ENCODE data around the gene GLOD4. TPM values are rescaled to one million over a fixed set of nuclear protein-coding genes. Genes with fewer than 3 reads are reported as not detected.

Gene GLOD4
- total and polyA plus RNA-seq, 7 experiments from 2014 or later = 60.1 to 102 (median 78.9) TPM

GRCh38 chr17:731644-732066, 50.4 kb downstream of the GLOD4 start:
- H3K27ac ChIP-seq (ENCODE audit: low read depth, low read length) = peak overlapping the region; percentile 29
- ChIA-PET POLR2A (no interaction called here), CTCF (no interaction called here)
- ATAC-seq (peak; percentile 12), DNase-seq (no peak)
- intact Hi-C loops (cut with micrococcal nuclease) = loop anchor here (1.0 to 5.0 kb wide), 4 partner anchors 17 to 246 kb away; partner anchors contain the start of genes GEMIN4 (in 2 of the 2), VPS53 (in 2 of the 2) and NXN (in 1 of the 2)
- Mint-ChIP-seq H3K9me3 (no peaks in the 10 kb centered on the region), H3K36me3 (peaks cover 0 to 11% (median 0%) of the 10 kb centered on the region in 5 donors), H3K27ac (peak overlapping the region in 1 of 9 donors; percentile 58), H3K4me3 (peak overlapping the region; percentile 10 to 84 (median 66)), H3K4me1 (peaks cover 0 to 35% (median 6%) of the 10 kb centered on the region in 7 donors), H3K27me3 (peaks cover 3 to 13% (median 4%) of the 10 kb centered on the region in 5 donors)
- no peaks in the 10 kb centered on the region for H3K9me3 ChIP-seq (ENCODE audit: control insufficient read depth in 2 of 3, low read length in 3 of 3)
- no peaks in the 10 kb centered on the region for H3K36me3 ChIP-seq (ENCODE audit: control insufficient read depth in 2 of 3, insufficient read depth in 3 of 3, low read length in 3 of 3)
- no peaks in the 10 kb centered on the region for H3K27me3 ChIP-seq (ENCODE audit: control insufficient read depth in 2 of 2, insufficient read depth in 2 of 2, low read length in 2 of 2)
- peak overlapping the region; percentile 41 for H3K4me3 ChIP-seq (ENCODE audit: low read length)
- H3K4me1 ChIP-seq (ENCODE audit: control insufficient read depth in 2 of 2, insufficient read depth in 2 of 2, low read length in 2 of 2) = peaks cover 4 to 9% of the 10 kb centered on the region in 2 donors

GRCh38 chr17:728911-729310, 53.2 kb downstream of the GLOD4 start:
- Mint-ChIP-seq H3K27ac (no peak overlapping the region), H3K9me3 (peaks cover 0 to 3% (median 0%) of the 10 kb centered on the region in 11 donors), H3K4me3 (no peak overlapping the region), H3K4me1 (peaks cover 0 to 24% (median 6%) of the 10 kb centered on the region in 7 donors), H3K36me3 (peaks cover 0 to 4% (median 0%) of the 10 kb centered on the region in 5 donors), H3K27me3 (peaks cover 3 to 11% (median 4%) of the 10 kb centered on the region in 5 donors)
- CTCF ChIA-PET = interaction anchor here (0.6 kb wide), 1 partner anchor 54 kb away, joined by 3 read pairs; no protein-coding TSS in a partner anchor
- H3K27me3 ChIP-seq (ENCODE audit: control insufficient read depth in 2 of 2, insufficient read depth in 2 of 2, low read length in 2 of 2) = no peaks in the 10 kb centered on the region
- intact Hi-C loops (cut with micrococcal nuclease) = no loop called here
- no peaks in the 10 kb centered on the region for H3K36me3 ChIP-seq (ENCODE audit: control insufficient read depth in 2 of 3, insufficient read depth in 3 of 3, low read length in 3 of 3)
- no peaks in the 10 kb centered on the region for H3K9me3 ChIP-seq (ENCODE audit: control insufficient read depth in 2 of 3, low read length in 3 of 3)
- H3K4me3 ChIP-seq (ENCODE audit: low read length) = no peak overlapping the region
- POLR2A ChIA-PET = no interaction called here
- DNase-seq (no peak), ATAC-seq (no peak)
- H3K27ac ChIP-seq (ENCODE audit: low read depth, low read length) = no peak overlapping the region
- H3K4me1 ChIP-seq (ENCODE audit: control insufficient read depth in 2 of 2, insufficient read depth in 2 of 2, low read length in 2 of 2) = peaks cover 4 to 9% of the 10 kb centered on the region in 2 donors

- ChIA-PET CTCF (no interaction called here), POLR2A (interaction anchor here (0.7 kb wide), 1 partner anchor 10 kb away, joined by 3 read pairs; no protein-coding TSS in a partner anchor)
- H3K9me3 Mint-ChIP-seq = peaks cover 0 to 3% (median 0%) of the 10 kb centered on the region in 11 donors
- intact Hi-C loops (cut with micrococcal nuclease) = no loop called here
- no peaks in the 10 kb centered on the region for H3K36me3 ChIP-seq (ENCODE audit: control insufficient read depth in 2 of 3, insufficient read depth in 3 of 3, low read length in 3 of 3)
- H3K4me1 Mint-ChIP-seq = peaks cover 0 to 11% (median 0%) of the 10 kb centered on the region in 7 donors
- H3K4me3 Mint-ChIP-seq = no peak overlapping the region
- H3K36me3 Mint-ChIP-seq = peaks cover 0 to 1% (median 0%) of the 10 kb centered on the region in 5 donors
- H3K4me1 ChIP-seq (ENCODE audit: control insufficient read depth in 2 of 2, insufficient read depth in 2 of 2, low read length in 2 of 2) = no peaks in the 10 kb centered on the region
- H3K27me3 ChIP-seq (ENCODE audit: control insufficient read depth in 2 of 2, insufficient read depth in 2 of 2, low read length in 2 of 2) = no peaks in the 10 kb centered on the region
- no peaks in the 10 kb centered on the region for H3K9me3 ChIP-seq (ENCODE audit: control insufficient read depth in 2 of 3, low read length in 3 of 3)
- H3K27ac ChIP-seq (ENCODE audit: low read depth, low read length) = no peak overlapping the region
- ATAC-seq (no peak), DNase-seq (no peak)
- peaks cover 3 to 7% (median 4%) of the 10 kb centered on the region in 5 donors for H3K27me3 Mint-ChIP-seq
- H3K4me3 ChIP-seq (ENCODE audit: low read length) = no peak overlapping the region
- no peak overlapping the region for H3K27ac Mint-ChIP-seq
Measured at GRCh38 chr17:726271-726919, 55.7 kb downstream of the GLOD4 start.

GRCh38 chr17:725746-726145, 56.3 kb downstream of the GLOD4 start:
- Histone ChIP-seq H3K27me3 (ENCODE audit: control insufficient read depth in 2 of 2, insufficient read depth in 2 of 2, low read length in 2 of 2) (no peaks in the 10 kb centered on the region), H3K4me3 (ENCODE audit: low read length) (no peak overlapping the region), H3K9me3 (ENCODE audit: control insufficient read depth in 2 of 3, low read length in 3 of 3) (no peaks in the 10 kb centered on the region), H3K4me1 (ENCODE audit: control insufficient read depth in 2 of 2, insufficient read depth in 2 of 2, low read length in 2 of 2) (no peaks in the 10 kb centered on the region), H3K36me3 (ENCODE audit: control insufficient read depth in 2 of 3, insufficient read depth in 3 of 3, low read length in 3 of 3) (no peaks in the 10 kb centered on the region), H3K27ac (ENCODE audit: low read depth, low read length) (no peak overlapping the region)
- DNase-seq (no peak), ATAC-seq (no peak)
- H3K4me3 Mint-ChIP-seq = no peak overlapping the region
- POLR2A ChIA-PET = no interaction called here
- H3K4me1 Mint-ChIP-seq = peaks cover 0 to 5% (median 0%) of the 10 kb centered on the region in 7 donors
- intact Hi-C loops (cut with micrococcal nuclease) = no loop called here
- H3K9me3 Mint-ChIP-seq = peaks cover 0 to 3% (median 0%) of the 10 kb centered on the region in 11 donors
- H3K36me3 Mint-ChIP-seq = peaks cover 0 to 1% (median 0%) of the 10 kb centered on the region in 5 donors
- peaks cover 3 to 7% (median 4%) of the 10 kb centered on the region in 5 donors for H3K27me3 Mint-ChIP-seq
- CTCF ChIA-PET = no interaction called here
- no peak overlapping the region for H3K27ac Mint-ChIP-seq

- peaks cover 0 to 6% (median 4%) of the 10 kb centered on the region in 5 donors for H3K27me3 Mint-ChIP-seq
- no peaks in the 10 kb centered on the region for H3K27me3 ChIP-seq (ENCODE audit: control insufficient read depth in 2 of 2, insufficient read depth in 2 of 2, low read length in 2 of 2)
- peaks cover 0 to 3% (median 0%) of the 10 kb centered on the region in 11 donors for H3K9me3 Mint-ChIP-seq
- CTCF ChIA-PET = no interaction called here
- no peak overlapping the region for H3K27ac ChIP-seq (ENCODE audit: low read depth, low read length)
- no peaks in the 10 kb centered on the region for H3K4me1 ChIP-seq (ENCODE audit: control insufficient read depth in 2 of 2, insufficient read depth in 2 of 2, low read length in 2 of 2)
- POLR2A ChIA-PET = no interaction called here
- no peaks in the 10 kb centered on the region for H3K9me3 ChIP-seq (ENCODE audit: control insufficient read depth in 2 of 3, low read length in 3 of 3)
- H3K36me3 Mint-ChIP-seq = no peaks in the 10 kb centered on the region
- no peak overlapping the region for H3K4me3 ChIP-seq (ENCODE audit: low read length)
- DNase-seq = no peak
- H3K36me3 ChIP-seq (ENCODE audit: control insufficient read depth in 2 of 3, insufficient read depth in 3 of 3, low read length in 3 of 3) = no peaks in the 10 kb centered on the region
- intact Hi-C loops (cut with micrococcal nuclease) = no loop called here
- no peak overlapping the region for H3K4me3 Mint-ChIP-seq
- peaks cover 0 to 4% (median 0%) of the 10 kb centered on the region in 7 donors for H3K4me1 Mint-ChIP-seq
- no peak overlapping the region for H3K27ac Mint-ChIP-seq
- no peak for ATAC-seq
Measured at GRCh38 chr17:725084-725483, 57.0 kb downstream of the GLOD4 start.

- H3K36me3 ChIP-seq (ENCODE audit: control insufficient read depth in 2 of 3, insufficient read depth in 3 of 3, low read length in 3 of 3) = no peaks in the 10 kb centered on the region
- no peaks in the 10 kb centered on the region for H3K9me3 ChIP-seq (ENCODE audit: control insufficient read depth in 2 of 3, low read length in 3 of 3)
- H3K27ac ChIP-seq (ENCODE audit: low read depth, low read length) = no peak overlapping the region
- H3K27me3 ChIP-seq (ENCODE audit: control insufficient read depth in 2 of 2, insufficient read depth in 2 of 2, low read length in 2 of 2) = no peaks in the 10 kb centered on the region
- Mint-ChIP-seq H3K36me3 (peaks cover 0 to 4% (median 0%) of the 10 kb centered on the region in 5 donors), H3K9me3 (peaks cover 0 to 3% (median 0%) of the 10 kb centered on the region in 11 donors), H3K4me1 (peaks cover 0 to 10% (median 6%) of the 10 kb centered on the region in 7 donors), H3K4me3 (no peak overlapping the region), H3K27me3 (peaks cover 0 to 2% (median 0%) of the 10 kb centered on the region in 5 donors), H3K27ac (no peak overlapping the region)
- ChIA-PET CTCF (no interaction called here), POLR2A (no interaction called here)
- H3K4me1 ChIP-seq (ENCODE audit: control insufficient read depth in 2 of 2, insufficient read depth in 2 of 2, low read length in 2 of 2) = no peaks in the 10 kb centered on the region
- no peak overlapping the region for H3K4me3 ChIP-seq (ENCODE audit: low read length)
- ATAC-seq (no peak), DNase-seq (no peak)
- intact Hi-C loops (cut with micrococcal nuclease) = no loop called here
Measured at GRCh38 chr17:721540-721937, 60.5 kb downstream of the GLOD4 start.
